Renal cortex interstitium (tissue), 11 donors: ENCODE measurements around the gene LILRA1. TPM values are rescaled to one million over a fixed set of nuclear protein-coding genes. Genes with fewer than 3 reads are reported as not detected.
A peak's percentile ranks its signal among the peaks of the same experiment; 100 is the strongest.
"Not testable (repeated sequence)": the region's sequence is repeated elsewhere in the genome, so short reads cannot be mapped to it uniquely, and the experiment has no call there.

Experiments
- DNase-seq, 11 donors: peaks; one replicate each; pipeline ENCODE4 v3.0.0-alpha.2; 2013; ENCODE audit warnings: low read depth in 9 of 11, low spot score in 4 of 11; ENCODE audit errors: extremely low read depth in 1 of 11
- polyA plus RNA-seq, 3 donors: library from polyadenylated mRNA; unstranded; fragments of 120-200 nt; gene quantifications; one replicate each; pipeline ENCODE4 v1.2.1, GENCODE V29; 2013; ENCODE audit not compliant: insufficient read length in 3 of 3

Gene LILRA1
- polyA plus RNA-seq, 3 donors, result 0.26 to 0.43 (median 0.42) TPM

DNA sequence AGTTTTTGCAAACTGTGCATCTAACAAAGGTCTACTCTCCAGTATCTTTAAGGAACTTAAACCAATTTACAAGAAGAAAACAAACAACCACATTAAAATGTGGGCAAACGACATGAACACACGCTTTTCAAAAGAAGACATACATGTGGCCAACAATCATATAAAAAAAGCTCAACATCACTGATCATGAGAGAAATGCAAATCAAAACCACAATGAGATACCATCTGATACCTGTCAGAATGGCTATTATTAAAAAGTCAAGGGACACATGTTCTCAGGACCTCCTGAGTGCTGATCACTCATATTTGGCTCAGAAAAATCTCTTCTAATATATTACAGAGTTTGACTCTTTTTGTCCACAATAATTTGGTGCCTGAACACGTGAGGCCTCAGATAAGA lies 22.6 kb downstream of the LILRA1 start:
- DNase-seq, result no peak

- DNase-seq, result no peak
Measured at GRCh38 chr19:54616821-54617560, 23.6 kb downstream of the LILRA1 start.

DNA sequence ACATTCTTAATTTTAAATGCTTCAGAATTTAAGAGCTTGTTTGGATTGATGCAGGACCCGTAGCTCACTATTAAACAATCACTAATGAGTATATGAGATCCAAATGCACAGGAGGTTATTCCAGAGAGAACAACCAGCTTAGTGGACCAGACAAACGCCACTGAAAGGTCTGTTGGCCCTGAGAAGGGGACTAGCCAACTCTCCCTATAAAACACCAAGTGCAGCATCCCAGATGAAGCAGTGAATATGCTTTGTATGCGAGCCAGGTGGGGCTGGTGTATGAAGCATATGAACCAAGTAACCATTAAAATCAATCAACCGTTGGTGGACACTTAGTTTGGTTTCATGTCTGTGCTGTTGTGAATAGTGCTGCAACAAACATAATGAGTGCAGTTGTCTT lies 27.0 kb downstream of the LILRA1 start:
- no peak for DNase-seq

DNA sequence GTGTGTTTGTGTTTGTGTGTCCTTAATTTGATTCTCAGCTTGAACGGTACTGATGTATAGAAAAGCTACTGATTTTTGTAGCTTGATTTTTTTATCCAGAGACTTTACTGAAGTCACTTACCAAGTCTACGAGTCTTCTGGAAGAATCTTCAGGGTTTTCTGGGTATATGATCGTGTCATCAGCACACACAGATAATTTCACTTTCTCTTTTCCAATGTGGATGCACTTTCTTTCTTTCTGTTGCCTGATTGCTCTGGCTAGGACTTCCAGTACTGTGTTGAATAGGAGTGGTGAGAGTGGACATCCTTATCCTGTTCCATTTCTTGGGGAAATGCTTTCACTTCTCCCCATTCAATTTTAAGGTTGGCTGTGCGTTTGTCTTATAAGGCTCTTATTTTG lies 29.0 kb downstream of the LILRA1 start:
- no peak for DNase-seq

- DNase-seq, result not testable (repeated sequence)
Measured at GRCh38 chr19:54624234-54624633, 30.8 kb downstream of the LILRA1 start.

DNA sequence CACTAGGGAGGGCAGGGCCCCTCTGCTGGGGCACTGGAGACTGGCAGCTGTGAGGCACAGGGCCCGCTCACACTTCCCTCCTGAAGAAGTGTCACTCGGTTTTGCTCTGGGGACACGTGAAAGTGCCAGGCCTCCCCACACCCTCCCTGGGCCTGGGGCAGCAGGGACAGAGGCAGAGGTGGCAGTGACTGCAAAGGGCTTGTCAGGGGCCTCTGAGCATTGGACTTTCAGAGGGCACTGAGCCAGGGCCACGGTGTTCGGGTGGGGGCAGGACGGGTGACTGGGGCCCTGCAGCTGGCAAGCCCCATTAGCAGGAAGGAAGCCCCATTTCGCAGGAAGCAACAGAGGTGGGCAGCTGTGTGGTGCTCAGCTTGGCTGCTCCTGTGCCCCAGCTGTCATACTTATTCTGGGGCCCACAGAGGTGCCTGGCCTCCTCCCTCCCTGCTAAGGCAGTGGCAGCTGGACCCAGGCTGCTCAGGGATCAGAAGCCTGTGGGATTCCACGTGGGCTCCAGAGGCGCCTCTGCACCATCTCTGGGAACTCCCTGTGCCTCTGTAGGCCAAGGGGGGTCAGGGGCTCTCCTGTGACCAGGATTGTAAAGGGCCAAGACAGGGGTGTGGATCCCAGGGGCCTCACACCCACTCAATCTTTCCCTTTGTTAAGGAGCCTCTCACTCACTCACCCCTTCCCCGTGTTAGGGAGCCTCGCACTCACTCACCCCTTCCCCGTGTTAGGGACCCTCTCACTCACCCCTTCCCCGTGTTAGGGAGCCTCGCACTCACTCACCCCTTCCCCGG lies 31.7 kb downstream of the LILRA1 start:
- DNase-seq, result not testable (repeated sequence)

- no peak for DNase-seq
Measured at GRCh38 chr19:54626757-54627156, 33.3 kb downstream of the LILRA1 start.

GRCh38 chr19:54627912-54628311 lies 34.5 kb downstream of the LILRA1 start:
- not testable (repeated sequence) for DNase-seq

DNA sequence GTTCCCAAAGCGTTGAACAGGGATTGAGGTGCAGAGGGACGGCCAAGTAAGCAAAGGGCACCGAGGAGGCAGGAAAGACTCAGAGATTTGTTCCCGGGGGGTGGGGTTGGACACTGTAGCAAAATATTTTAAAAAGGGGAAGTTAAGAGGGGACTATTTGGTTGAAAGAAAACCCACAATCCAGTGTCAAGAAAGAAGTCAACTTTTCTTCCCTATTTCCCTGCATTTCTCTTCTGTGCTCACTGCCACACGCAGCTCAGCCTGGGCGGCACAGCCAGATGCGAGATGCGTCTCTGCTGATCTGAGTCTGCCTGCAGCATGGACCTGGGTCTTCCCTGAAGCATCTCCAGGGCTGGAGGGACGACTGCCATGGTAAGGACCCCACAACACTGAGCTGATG lies 36.8 kb downstream of the LILRA1 start, which contains the start of gene LILRB1:
Gene LILRB1 (plus strand): TSS at position 223 of the 400 bp plus-strand sequence. CDS start 590 bp downstream, outside the sequence.
- DNase-seq, result not testable (repeated sequence)

GRCh38 chr19:54630782-54631181 lies 37.4 kb downstream of the LILRA1 start:
- no peak for DNase-seq

- DNase-seq, result not testable (repeated sequence)
Measured at GRCh38 chr19:54631489-54632337, 38.3 kb downstream of the LILRA1 start.

- not testable (repeated sequence) for DNase-seq
Measured at GRCh38 chr19:54632517-54632916, 39.1 kb downstream of the LILRA1 start.

GRCh38 chr19:54633401-54633800 lies 40.0 kb downstream of the LILRA1 start:
- no peak for DNase-seq

DNA sequence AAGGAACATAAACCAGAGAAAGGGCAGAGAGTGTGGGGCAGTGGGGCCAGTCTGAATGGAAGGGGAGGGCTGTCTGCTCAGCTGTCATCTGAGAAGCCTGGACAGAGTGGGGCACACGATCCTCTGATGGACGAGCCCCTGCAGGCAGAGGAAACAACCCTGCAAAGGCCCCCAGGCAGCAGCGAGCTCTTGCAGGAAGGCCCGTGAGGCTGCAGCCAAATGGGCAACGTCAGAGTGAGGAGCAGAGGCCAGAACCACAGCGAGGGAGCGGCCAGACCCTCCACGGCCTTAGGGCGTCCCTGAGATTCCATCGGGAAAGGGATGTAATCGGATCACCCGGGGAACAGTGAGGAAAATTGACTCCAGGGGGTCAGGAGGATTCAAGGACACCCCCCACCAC lies 42.6 kb downstream of the LILRA1 start:
- peak in 1 of 11 donors; percentile 7 for DNase-seq

DNA sequence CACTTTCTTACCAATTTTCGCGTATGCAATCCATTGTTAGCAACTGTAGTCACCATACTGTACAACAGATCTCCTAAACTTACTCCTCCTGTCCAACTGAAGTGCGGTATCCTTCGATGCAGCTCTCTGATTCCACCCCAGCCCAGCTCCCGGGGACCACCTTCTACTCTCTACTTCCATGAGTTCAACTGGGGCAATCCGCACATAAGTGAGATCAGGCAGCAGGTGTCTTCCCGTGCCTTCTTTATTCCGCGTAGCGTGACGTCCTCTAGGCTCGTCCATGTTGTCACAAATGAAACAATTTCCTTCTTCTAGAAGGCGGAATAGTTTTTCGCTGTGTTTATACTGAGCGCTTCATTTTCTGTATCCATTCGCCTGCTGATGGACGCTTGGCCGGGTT lies 45.3 kb downstream of the LILRA1 start:
- DNase-seq, result no peak

DNA sequence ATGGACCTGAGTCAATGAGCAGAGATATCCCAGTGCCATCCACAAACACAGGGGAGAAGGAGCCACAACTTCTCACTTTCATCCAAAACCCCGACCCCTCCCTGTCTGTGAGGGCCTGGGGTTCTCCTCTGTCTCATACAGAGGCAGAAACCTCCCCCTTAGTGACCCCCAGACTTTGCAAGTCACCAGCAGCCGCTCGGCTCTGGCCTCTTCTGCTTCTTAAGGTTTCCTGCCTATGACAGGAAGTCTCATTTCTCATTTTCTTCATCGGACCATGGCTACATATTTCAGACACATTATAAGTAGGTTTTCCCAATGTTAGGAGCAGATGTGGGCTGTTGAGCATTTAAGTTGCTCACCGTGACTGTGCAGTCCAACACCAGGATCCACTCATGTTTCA lies 49.5 kb downstream of the LILRA1 start:
- DNase-seq, result not testable (repeated sequence)

- not testable (repeated sequence) for DNase-seq
Measured at GRCh38 chr19:54643583-54643982, 50.2 kb downstream of the LILRA1 start.

DNA sequence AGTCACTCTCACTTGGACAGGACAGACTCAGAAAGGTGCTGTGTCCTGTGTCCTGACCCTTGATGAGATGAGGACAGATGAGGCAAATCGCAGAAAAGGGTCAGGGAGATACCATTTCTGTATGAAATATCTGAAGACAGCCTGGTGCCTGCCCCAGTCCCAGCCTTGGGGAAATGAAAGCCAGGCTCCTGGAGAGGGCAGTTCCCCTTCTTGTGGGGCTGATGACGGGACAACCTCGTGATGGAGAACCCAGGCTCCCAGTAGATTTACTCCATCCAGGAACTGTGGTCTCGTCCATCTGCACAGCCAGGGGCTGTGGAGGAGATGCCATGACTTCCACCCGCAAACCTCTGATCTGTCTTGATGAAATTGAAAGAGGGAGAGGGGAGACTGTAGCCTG lies 50.6 kb downstream of the LILRA1 start:
- no peak for DNase-seq

- no peak for DNase-seq
Measured at GRCh38 chr19:54646331-54646841, 53.0 kb downstream of the LILRA1 start.
